ENCODE data around the gene SMARCD1.

DNA sequence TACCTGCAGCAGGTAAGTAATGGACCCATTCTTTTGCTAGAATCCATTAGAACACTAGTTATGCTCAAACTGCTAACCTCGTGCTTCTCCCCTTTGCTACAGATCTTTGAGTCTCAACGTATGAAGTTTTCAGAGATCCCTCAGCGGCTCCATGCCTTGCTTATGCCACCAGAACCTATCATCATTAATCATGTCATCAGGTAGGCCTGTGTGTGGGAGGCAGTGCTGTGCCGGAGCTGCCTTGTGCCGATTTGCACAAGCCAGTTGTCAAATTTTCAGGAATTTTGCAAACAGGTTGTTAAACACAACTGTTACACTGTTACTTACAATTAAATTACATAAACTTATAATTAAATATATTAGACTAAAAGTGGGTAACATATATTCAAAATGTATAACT, 5.2 kb downstream of the SMARCD1 start:
- TF ChIP-seq, protein P1, sequence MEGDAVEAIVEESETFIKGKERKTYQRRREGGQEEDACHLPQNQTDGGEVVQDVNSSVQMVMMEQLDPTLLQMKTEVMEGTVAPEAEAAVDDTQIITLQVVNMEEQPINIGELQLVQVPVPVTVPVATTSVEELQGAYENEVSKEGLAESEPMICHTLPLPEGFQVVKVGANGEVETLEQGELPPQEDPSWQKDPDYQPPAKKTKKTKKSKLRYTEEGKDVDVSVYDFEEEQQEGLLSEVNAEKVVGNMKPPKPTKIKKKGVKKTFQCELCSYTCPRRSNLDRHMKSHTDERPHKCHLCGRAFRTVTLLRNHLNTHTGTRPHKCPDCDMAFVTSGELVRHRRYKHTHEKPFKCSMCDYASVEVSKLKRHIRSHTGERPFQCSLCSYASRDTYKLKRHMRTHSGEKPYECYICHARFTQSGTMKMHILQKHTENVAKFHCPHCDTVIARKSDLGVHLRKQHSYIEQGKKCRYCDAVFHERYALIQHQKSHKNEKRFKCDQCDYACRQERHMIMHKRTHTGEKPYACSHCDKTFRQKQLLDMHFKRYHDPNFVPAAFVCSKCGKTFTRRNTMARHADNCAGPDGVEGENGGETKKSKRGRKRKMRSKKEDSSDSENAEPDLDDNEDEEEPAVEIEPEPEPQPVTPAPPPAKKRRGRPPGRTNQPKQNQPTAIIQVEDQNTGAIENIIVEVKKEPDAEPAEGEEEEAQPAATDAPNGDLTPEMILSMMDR (IDR thresholded peaks at IDR 0.05) = no peak
- TF ChIP-seq POLR2A (IDR thresholded peaks at IDR 0.05) = no peak
